ENCODE measurements around the gene EPHA2.

EPHA2 gene

DNA sequence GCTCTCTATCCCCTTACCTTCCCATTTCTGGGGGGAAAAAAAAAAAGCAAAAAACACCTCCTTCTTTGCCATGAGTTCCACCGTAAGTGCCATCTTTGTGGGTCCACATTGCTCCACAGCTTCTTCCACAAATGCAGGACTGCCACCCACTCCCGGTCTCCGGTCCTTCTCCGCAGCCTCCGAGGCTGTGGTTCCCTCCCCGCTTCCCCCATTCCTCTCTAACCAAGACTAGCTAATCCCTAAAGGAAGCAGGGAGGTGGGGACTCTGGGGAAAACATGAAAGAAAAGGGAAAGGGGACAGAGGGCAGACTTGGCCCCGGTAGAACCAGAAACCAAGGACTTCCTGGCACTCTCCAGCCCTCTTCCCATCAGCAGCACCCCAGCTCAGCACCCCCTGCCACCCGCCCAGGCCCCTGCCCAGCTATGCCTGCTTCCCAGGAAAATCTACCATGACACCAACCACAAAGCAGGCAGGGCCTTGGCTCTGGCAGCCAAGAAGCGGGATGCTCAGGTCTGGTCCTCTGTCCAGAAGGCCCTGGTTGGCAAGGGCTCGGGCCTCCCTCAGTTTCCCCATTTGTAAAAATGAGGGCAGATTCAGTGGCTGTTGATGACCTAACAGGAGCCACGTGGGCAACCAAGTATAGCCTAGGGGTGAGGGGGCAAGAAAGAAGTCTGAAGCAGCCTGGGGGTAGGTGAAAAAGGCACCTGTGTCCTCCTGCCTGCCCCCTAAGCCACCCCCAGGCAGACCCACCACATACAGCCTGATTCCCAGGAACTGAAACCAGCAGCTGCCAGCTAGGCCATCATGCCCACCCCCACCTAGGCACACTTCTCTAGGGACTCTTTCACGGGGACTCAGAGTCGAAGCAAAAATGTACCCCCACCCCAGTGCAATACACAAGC, 2.5 kb downstream of the EPHA2 start:
- 24% methylated on average over 11 of the region's 13 CpGs for WGBS

GRCh38 chr1:16152481-16153087, 3.3 kb downstream of the EPHA2 start:
- WGBS = 15% methylated on average over 14 of the region's 16 CpGs
- Histone ChIP-seq H3K27ac (ENCODE audit: low read depth, low read length) (no peak overlapping the region; the same call in 1 of the 2 replicates), H3K4me1 (ENCODE audit: insufficient read depth, low read length) (peaks cover 42% of the 10 kb centered on the region), H3K9ac (ENCODE audit: low read depth, low read length) (peak overlapping the region; percentile 91), H3K4me3 (ENCODE audit: low read length) (peak overlapping the region; percentile 82), H3K36me3 (ENCODE audit: insufficient read depth, low read length) (peaks cover 37% of the 10 kb centered on the region), H3K9me3 (ENCODE audit: insufficient read depth, low read depth, low read length) (no peaks in the 10 kb centered on the region), H3K27me3 (ENCODE audit: insufficient read depth, low read length) (peaks cover 3% of the 10 kb centered on the region; the same call in 1 of the 2 replicates)

More for the DNA sequence above, 2.5 kb downstream of the EPHA2 start:
- Histone ChIP-seq H3K4me3 (ENCODE audit: low read length) (peak overlapping the region; percentile 82), H3K4me1 (ENCODE audit: insufficient read depth, low read length) (peaks cover 40% of the 10 kb centered on the region), H3K9ac (ENCODE audit: low read depth, low read length) (peak overlapping the region; percentile 91), H3K36me3 (ENCODE audit: insufficient read depth, low read length) (peaks cover 29% of the 10 kb centered on the region), H3K27ac (ENCODE audit: low read depth, low read length) (peak overlapping the region; percentile 4; the same call in 1 of the 2 replicates), H3K27me3 (ENCODE audit: insufficient read depth, low read length) (peaks cover 3% of the 10 kb centered on the region; the same call in 1 of the 2 replicates), H3K9me3 (ENCODE audit: insufficient read depth, low read depth, low read length) (no peaks in the 10 kb centered on the region)

DNA sequence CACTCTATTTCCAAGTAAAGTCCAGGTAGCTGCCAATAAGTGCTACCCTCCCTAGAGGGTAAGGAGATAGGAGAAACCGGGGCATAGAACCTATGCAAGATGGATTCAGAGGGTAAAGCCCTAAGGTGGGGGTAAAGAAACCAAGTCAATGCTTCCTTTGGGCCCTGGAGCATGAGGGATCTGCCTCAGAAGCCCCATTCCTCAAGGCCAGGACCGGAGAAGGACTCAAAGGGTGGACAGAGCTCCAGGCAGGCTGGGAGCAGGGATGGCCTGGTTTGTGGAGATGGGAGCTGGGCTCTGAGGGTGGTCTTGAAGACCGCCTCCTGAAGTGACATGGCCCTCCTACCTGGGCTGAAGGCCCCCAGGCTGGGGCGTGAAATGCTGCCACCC, 3.9 kb downstream of the EPHA2 start:
- Histone ChIP-seq H3K36me3 (ENCODE audit: insufficient read depth, low read length) (peaks cover 43% of the 10 kb centered on the region), H3K27me3 (ENCODE audit: insufficient read depth, low read length) (no peaks in the 10 kb centered on the region; the same call in 1 of the 2 replicates), H3K4me3 (ENCODE audit: low read length) (no peak overlapping the region), H3K4me1 (ENCODE audit: insufficient read depth, low read length) (peaks cover 48% of the 10 kb centered on the region), H3K9me3 (ENCODE audit: insufficient read depth, low read depth, low read length) (no peaks in the 10 kb centered on the region), H3K27ac (ENCODE audit: low read depth, low read length) (peak overlapping the region; percentile 48; the same call in 1 of the 2 replicates), H3K9ac (ENCODE audit: low read depth, low read length) (peak overlapping the region; percentile 22; the same call in 1 of the 2 replicates)
- 78% methylated on average over 4 of the region's 4 CpGs for whole genome bisulfite sequencing

DNA sequence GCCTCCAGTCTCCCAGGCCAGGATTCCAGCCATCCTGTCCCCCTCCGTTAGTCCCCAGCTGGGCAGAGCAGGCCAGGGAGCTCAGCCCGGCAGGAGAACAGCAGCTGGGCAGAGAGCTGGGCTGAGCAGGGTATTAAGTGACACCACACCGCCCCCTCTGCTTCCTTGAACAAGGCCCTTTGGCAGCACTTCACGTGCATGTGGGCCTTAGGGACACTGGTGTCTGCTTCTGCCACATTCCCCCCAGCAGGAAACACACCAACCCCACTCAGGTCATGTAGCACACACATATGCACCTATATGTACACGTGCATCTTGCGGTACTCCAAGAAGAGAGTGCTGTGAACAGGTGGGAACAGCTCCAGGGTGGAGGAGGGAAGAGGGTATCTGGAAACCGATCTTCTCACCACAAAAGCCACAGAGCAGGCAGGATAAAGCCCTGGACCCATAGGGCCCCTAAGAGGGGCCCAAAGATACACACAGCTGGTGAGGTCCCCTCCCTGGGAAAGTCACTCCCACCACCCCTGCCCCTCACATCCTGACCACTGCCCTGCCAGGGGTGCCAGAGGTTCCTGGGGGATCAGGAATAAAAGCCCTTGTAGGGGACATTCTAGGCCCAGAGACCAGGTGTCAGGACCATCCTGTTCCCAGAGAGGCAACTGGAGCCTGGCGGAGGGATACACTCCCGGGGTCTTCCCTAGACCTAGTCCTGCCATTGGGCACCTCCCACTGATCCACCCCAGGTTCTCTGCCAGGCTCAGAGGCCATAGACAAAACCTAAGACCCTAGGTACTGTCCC, 4.5 kb downstream of the EPHA2 start:
- Histone ChIP-seq H3K9me3 (ENCODE audit: insufficient read depth, low read depth, low read length) (no peaks in the 10 kb centered on the region), H3K4me1 (ENCODE audit: insufficient read depth, low read length) (peaks cover 50% of the 10 kb centered on the region), H3K4me3 (ENCODE audit: low read length) (no peak overlapping the region), H3K9ac (ENCODE audit: low read depth, low read length) (no peak overlapping the region), H3K27ac (ENCODE audit: low read depth, low read length) (peak overlapping the region; percentile 1; the same call in 1 of the 2 replicates), H3K27me3 (ENCODE audit: insufficient read depth, low read length) (no peaks in the 10 kb centered on the region; the same call in 1 of the 2 replicates), H3K36me3 (ENCODE audit: insufficient read depth, low read length) (peaks cover 46% of the 10 kb centered on the region)
- 71% methylated on average over 7 of the region's 9 CpGs for WGBS

GRCh38 chr1:16150508-16150907, 5.4 kb downstream of the EPHA2 start:
- no peak overlapping the region for H3K9ac ChIP-seq (ENCODE audit: low read depth, low read length)
- 95% methylated on average over 6 of the region's 6 CpGs for WGBS
- H3K27me3 ChIP-seq (ENCODE audit: insufficient read depth, low read length) = no peaks in the 10 kb centered on the region; the same call in 1 of the 2 replicates
- no peak overlapping the region for H3K27ac ChIP-seq (ENCODE audit: low read depth, low read length)
- H3K9me3 ChIP-seq (ENCODE audit: insufficient read depth, low read depth, low read length) = no peaks in the 10 kb centered on the region
- peaks cover 46% of the 10 kb centered on the region for H3K36me3 ChIP-seq (ENCODE audit: insufficient read depth, low read length)
- no peak overlapping the region for H3K4me3 ChIP-seq (ENCODE audit: low read length)
- peaks cover 54% of the 10 kb centered on the region for H3K4me1 ChIP-seq (ENCODE audit: insufficient read depth, low read length)

DNA sequence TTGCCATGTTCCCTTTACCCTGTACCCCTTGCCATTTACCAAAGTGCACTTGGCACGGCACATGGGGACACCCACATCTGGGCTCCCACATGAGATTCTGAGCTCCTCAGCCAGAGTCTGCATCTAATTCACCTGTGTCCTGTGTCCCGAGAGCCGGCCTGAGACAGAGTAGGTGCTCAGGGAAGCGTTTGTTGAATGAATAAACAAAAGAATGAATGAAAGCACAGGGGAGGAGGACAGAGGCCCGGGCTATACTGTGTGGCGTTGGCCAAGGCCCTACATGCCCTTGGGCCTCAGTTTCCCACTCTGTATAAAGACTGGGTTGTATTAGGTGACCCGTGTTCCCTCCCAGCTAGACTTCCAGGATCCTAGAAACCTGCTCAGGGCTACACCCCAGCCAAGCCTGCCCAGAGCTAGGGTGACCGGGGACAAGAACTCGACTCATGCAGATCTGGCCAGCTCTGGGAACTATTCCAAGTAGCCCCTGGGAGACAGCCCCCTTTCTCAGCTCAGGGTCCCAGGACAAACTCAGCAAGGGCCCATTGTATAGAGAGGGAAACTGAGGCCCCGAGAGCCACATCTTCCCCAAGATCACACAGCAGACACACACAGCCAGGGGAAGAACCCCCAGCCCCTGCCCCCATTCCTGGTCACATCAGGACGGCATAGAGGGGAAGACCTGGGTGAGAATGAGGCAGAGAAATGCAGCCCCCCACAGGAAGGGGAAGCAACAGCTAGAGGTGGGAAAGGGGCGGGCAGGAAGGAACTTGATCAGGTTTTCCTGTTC, 6.0 kb downstream of the EPHA2 start:
- Histone ChIP-seq H3K27me3 (ENCODE audit: insufficient read depth, low read length) (no peaks in the 10 kb centered on the region; the same call in 1 of the 2 replicates), H3K4me1 (ENCODE audit: insufficient read depth, low read length) (peaks cover 61% of the 10 kb centered on the region), H3K27ac (ENCODE audit: low read depth, low read length) (no peak overlapping the region), H3K9ac (ENCODE audit: low read depth, low read length) (no peak overlapping the region), H3K4me3 (ENCODE audit: low read length) (no peak overlapping the region), H3K9me3 (ENCODE audit: insufficient read depth, low read depth, low read length) (no peaks in the 10 kb centered on the region), H3K36me3 (ENCODE audit: insufficient read depth, low read length) (peaks cover 47% of the 10 kb centered on the region)
- WGBS = 91% methylated on average over 12 of the region's 12 CpGs

GRCh38 chr1:16149146-16149545, 6.7 kb downstream of the EPHA2 start:
- peaks cover 54% of the 10 kb centered on the region for H3K36me3 ChIP-seq (ENCODE audit: insufficient read depth, low read length)
- H3K27me3 ChIP-seq (ENCODE audit: insufficient read depth, low read length) = no peaks in the 10 kb centered on the region; the same call in 1 of the 2 replicates
- H3K9me3 ChIP-seq (ENCODE audit: insufficient read depth, low read depth, low read length) = no peaks in the 10 kb centered on the region
- no peak overlapping the region for H3K27ac ChIP-seq (ENCODE audit: low read depth, low read length)
- 91% methylated on average over 7 of the region's 7 CpGs for WGBS
- no peak overlapping the region for H3K4me3 ChIP-seq (ENCODE audit: low read length)
- peaks cover 66% of the 10 kb centered on the region for H3K4me1 ChIP-seq (ENCODE audit: insufficient read depth, low read length)
- H3K9ac ChIP-seq (ENCODE audit: low read depth, low read length) = no peak overlapping the region

- peaks cover 61% of the 10 kb centered on the region for H3K36me3 ChIP-seq (ENCODE audit: insufficient read depth, low read length)
- H3K4me3 ChIP-seq (ENCODE audit: low read length) = no peak overlapping the region
- no peak overlapping the region for H3K9ac ChIP-seq (ENCODE audit: low read depth, low read length)
- H3K27me3 ChIP-seq (ENCODE audit: insufficient read depth, low read length) = no peaks in the 10 kb centered on the region
- H3K9me3 ChIP-seq (ENCODE audit: insufficient read depth, low read depth, low read length) = no peaks in the 10 kb centered on the region
- no peak overlapping the region for H3K27ac ChIP-seq (ENCODE audit: low read depth, low read length)
- H3K4me1 ChIP-seq (ENCODE audit: insufficient read depth, low read length) = peaks cover 61% of the 10 kb centered on the region
- WGBS = 94% methylated on average over 39 of the region's 39 CpGs
Observed at GRCh38 chr1:16148329-16149092, 7.4 kb downstream of the EPHA2 start.

GRCh38 chr1:16147156-16147926, 8.5 kb downstream of the EPHA2 start:
- WGBS = 79% methylated on average over 10 of the region's 10 CpGs
- H3K27me3 ChIP-seq (ENCODE audit: insufficient read depth, low read length) = no peaks in the 10 kb centered on the region
- peak overlapping the region; percentile 73 for H3K9ac ChIP-seq (ENCODE audit: low read depth, low read length)
- no peaks in the 10 kb centered on the region for H3K9me3 ChIP-seq (ENCODE audit: insufficient read depth, low read depth, low read length)
- H3K36me3 ChIP-seq (ENCODE audit: insufficient read depth, low read length) = peaks cover 67% of the 10 kb centered on the region
- peaks cover 51% of the 10 kb centered on the region for H3K4me1 ChIP-seq (ENCODE audit: insufficient read depth, low read length)
- H3K4me3 ChIP-seq (ENCODE audit: low read length) = no peak overlapping the region
- peak overlapping the region; percentile 89 for H3K27ac ChIP-seq (ENCODE audit: low read depth, low read length)

All from HUES64 (cell line).